GM12891 (cell line): ENCODE measurements around the gene TMEM254.
"Not testable (repeated sequence)": the region's sequence is repeated elsewhere in the genome, so short reads cannot be mapped to it uniquely, and the experiment has no call there.

Experiments
- POLR2A ChIP-seq: IDR thresholded peaks from 2 replicates; pipeline ENCODE4 v1.6.1; 2011; ENCODE audit warnings: low read depth, low read length, control low read depth
- POLR2AphosphoS5 ChIP-seq: IDR thresholded peaks from 2 replicates; pipeline ENCODE4 v1.6.1; 2011; ENCODE audit warnings: low read depth, low read length, control low read depth
- POU2F2 ChIP-seq: IDR thresholded peaks from 2 replicates; pipeline ENCODE4 v1.6.1; 2011; ENCODE audit warnings: low read depth, mild to moderate bottlenecking, control low read depth, low read length, moderate library complexity
- SPI1 ChIP-seq: IDR thresholded peaks from 2 replicates; pipeline ENCODE4 v1.6.1; 2011; ENCODE audit warnings: low read depth, low read length, control low read depth

GRCh38 chr10:80035430-80035829 lies 43.0 kb upstream of the TMEM254 start:
- not testable (repeated sequence) for TF ChIP-seq POLR2A, POU2F2, POLR2AphosphoS5, SPI1
